ENCODE measurements around the gene VAV1.

DNA sequence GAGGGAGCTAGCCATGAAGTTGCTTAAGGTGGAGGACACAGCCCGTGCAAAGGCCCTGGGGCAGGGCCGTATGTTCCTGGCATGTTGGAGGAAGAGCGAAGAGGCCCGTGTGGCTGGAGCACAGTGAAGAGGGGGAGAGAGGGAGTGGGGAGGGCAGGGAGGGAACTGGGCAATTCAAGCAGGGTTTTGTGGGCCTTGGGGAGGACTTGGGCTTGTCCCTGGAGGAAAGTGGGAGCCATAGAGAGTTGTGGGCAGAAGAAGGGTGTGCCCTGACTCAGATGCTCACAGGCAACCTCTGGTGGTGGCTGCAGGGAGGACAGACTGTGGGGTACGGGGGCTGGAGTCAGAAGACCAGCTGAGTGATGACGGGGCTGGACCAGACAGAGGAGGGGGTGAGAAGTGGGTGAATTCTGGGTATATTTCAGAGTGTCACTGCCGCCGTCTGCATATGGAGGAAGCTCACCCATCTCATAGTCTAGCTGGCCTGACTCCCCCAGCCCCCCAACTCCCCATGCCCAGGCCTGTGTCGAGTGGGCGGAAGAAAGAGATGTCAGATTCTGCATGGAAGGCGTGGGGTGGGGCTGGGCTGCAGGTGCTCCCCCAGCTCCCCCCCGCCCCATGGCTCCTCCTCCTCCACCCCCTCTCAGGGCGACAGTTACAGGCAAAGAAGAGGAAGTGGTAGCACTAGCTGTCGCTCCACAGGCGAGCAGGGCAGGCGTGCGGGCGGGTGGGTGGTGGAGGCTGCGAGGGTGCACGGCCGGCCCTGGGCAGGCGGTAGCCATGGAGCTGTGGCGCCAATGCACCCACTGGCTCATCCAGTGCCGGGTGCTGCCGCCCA lies at the start of gene VAV1:
- TF ChIP-seq CTCF (IDR thresholded peaks at IDR 0.05), result no peak
- no peak for TF ChIP-seq IRF2 (CRISPR knock-in tag; IDR thresholded peaks at IDR 0.05; ENCODE audit: borderline replicate concordance, low read depth)
- no peak for TF ChIP-seq ATF3 (CRISPR knock-in tag; conservative IDR thresholded peaks at IDR 0.05)
- no peak for TF ChIP-seq KAT7 (CRISPR knock-in tag; IDR thresholded peaks at IDR 0.05; ENCODE audit: borderline replicate concordance)
- no peak for TF ChIP-seq ZBTB21 (CRISPR knock-in tag; IDR thresholded peaks at IDR 0.05; ENCODE audit: borderline replicate concordance)
- no peak for TF ChIP-seq JUN (CRISPR knock-in tag; IDR thresholded peaks at IDR 0.05)
- TF ChIP-seq, protein P1, sequence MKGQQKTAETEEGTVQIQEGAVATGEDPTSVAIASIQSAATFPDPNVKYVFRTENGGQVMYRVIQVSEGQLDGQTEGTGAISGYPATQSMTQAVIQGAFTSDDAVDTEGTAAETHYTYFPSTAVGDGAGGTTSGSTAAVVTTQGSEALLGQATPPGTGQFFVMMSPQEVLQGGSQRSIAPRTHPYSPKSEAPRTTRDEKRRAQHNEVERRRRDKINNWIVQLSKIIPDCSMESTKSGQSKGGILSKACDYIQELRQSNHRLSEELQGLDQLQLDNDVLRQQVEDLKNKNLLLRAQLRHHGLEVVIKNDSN (CRISPR knock-in tag; IDR thresholded peaks at IDR 0.05), result no peak
- TF ChIP-seq, protein P2, sequence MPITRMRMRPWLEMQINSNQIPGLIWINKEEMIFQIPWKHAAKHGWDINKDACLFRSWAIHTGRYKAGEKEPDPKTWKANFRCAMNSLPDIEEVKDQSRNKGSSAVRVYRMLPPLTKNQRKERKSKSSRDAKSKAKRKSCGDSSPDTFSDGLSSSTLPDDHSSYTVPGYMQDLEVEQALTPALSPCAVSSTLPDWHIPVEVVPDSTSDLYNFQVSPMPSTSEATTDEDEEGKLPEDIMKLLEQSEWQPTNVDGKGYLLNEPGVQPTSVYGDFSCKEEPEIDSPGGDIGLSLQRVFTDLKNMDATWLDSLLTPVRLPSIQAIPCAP (CRISPR knock-in tag; IDR thresholded peaks at IDR 0.05), result no peak
- TF ChIP-seq, protein P3, sequence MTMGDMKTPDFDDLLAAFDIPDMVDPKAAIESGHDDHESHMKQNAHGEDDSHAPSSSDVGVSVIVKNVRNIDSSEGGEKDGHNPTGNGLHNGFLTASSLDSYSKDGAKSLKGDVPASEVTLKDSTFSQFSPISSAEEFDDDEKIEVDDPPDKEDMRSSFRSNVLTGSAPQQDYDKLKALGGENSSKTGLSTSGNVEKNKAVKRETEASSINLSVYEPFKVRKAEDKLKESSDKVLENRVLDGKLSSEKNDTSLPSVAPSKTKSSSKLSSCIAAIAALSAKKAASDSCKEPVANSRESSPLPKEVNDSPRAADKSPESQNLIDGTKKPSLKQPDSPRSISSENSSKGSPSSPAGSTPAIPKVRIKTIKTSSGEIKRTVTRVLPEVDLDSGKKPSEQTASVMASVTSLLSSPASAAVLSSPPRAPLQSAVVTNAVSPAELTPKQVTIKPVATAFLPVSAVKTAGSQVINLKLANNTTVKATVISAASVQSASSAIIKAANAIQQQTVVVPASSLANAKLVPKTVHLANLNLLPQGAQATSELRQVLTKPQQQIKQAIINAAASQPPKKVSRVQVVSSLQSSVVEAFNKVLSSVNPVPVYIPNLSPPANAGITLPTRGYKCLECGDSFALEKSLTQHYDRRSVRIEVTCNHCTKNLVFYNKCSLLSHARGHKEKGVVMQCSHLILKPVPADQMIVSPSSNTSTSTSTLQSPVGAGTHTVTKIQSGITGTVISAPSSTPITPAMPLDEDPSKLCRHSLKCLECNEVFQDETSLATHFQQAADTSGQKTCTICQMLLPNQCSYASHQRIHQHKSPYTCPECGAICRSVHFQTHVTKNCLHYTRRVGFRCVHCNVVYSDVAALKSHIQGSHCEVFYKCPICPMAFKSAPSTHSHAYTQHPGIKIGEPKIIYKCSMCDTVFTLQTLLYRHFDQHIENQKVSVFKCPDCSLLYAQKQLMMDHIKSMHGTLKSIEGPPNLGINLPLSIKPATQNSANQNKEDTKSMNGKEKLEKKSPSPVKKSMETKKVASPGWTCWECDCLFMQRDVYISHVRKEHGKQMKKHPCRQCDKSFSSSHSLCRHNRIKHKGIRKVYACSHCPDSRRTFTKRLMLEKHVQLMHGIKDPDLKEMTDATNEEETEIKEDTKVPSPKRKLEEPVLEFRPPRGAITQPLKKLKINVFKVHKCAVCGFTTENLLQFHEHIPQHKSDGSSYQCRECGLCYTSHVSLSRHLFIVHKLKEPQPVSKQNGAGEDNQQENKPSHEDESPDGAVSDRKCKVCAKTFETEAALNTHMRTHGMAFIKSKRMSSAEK (CRISPR knock-in tag; IDR thresholded peaks at IDR 0.05; ENCODE audit: borderline replicate concordance), result no peak
